ENCODE data around the gene FAM124B. TPM values are rescaled to one million over a fixed set of nuclear protein-coding genes. Genes with fewer than 3 reads are reported as not detected.

FAM124B gene
- total RNA-seq, 1 donor from 2014 or later: 0.25 TPM

DNA sequence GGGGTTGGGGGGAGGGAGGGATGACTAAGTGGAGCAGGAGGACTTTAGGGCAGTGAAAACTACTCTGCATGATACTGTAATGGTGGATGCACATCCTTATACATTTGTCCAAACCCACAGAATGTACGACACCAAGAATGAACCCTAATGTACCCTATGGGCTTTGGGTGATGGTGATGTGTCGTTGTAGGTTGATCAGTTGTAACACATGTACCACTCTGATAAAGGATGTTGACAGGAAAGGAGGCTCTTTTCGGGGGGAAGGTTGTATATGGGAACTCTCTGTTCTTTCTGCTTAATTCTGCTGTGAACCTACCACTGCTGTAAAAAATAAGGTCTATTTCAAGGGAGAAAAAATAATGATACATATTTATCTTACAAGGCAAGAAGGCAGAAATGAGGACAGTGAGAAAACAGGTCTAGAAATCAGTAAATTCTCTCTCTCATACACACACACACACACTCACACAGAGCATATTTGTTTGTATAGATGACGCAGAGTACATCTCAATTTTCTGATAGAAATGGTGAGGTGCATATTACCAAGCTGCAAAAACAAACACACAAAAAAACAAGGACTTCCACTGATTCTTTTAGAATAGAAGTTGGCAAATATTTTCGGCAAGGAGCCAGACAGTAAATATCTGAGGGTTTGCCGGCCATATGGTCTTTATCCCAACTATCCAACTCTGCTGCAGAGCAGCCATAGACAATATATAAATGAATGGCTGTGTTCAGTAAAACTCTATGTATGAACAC lies 20.2 kb downstream of the FAM124B start:
- no peak for DNase-seq (ENCODE audit: low read depth)

DNA sequence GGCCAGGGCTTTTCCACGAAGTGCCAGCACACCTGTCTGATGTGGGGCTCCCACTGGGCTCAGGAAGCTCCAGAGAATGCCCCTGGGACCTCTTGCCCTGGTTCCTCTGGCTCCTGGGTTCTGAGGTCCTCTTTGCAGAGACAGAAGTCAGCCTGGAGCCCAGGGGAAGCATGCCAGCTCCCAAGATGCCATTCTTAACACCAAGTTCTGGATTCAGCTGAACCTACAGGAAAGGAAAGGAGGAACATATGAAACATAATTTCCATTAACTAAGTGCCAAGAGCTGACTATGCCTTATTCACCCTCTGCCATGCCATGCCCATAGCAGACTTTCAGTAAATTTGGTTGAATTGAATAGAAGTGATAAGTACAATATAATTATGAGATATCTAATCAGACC lies 21.9 kb downstream of the FAM124B start:
- DNase-seq (ENCODE audit: low read depth): no peak

DNA sequence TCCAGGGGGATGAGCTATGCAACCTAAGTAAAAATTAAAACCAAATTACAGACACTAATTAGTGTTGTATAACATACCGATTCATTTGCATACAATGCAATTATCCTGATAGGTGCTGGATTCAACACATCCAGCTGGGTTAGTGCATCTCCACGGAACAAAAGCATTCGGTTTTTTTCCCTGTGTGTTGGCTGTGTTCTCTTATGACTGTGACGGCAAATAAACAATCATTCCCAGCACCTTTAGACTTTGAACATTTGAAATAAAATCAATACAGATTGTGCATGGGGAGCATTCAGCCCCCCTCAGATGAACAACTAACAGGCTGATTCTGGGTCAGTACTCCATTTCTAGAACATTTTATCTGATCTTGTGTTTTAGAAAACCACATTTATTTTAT lies 22.7 kb downstream of the FAM124B start:
- no peak for DNase-seq (ENCODE audit: low read depth)

DNA sequence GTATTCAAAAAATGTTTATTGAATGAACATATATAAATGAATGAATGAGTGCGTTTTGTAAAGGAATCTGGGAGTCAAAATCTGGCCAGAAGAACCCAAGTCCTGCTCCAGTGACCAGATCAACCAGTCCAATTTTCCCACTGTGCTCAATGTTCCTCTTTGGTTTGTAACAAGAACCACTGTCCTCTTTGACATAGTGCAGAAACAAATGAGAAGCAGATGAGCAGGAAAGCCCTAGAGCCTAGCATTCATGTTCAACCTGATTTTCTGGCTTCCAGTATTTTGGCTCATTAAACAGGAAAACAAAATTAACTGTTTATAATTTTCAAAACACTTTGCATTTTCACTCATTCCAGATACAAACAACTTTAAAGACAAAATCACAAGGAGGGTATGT lies 23.2 kb downstream of the FAM124B start:
- no peak for DNase-seq (ENCODE audit: low read depth)

DNA sequence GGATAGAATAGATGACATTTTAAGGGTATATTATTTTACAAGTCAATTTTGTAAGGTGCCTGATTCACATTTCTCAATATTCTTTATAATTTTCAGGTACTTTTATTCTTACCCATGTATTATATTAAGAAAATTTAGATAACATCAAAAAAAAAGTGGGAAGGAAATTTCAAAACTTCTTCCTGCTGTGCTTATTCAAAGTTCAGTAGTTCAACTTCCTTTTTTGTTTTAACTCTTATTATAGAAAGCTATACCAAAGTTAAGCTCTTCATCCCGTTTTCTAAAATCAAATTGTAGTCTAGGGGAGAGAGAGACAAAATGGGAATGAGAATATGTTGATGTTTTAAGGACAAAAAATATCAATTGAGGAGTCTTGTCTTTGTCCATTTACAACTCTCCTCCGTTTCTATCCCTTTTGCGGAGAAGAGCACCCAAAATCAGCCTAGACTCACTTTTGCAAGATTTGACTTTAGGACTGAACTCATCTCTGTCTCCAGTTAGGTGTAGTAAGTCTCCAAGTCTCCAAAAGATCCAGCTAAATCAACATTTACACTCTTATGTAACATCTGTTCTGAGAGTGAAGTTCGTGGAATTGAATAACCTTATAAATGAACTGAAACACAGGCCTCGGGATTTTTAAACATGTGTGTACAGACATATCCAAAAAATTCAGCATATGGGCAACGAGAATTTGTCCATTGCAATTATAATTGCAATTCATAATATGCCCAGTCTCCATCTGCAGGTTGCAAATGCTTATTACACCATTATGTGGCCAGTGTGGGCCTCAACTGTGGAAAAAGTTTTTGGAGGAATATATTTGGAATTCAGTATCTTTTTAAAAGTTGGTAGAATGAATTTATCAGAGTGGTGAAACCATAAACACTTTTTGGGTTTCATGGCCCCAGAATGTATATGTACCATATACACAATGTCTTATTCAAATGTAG lies 23.9 kb downstream of the FAM124B start:
- DNase-seq (ENCODE audit: low read depth): no peak

DNA sequence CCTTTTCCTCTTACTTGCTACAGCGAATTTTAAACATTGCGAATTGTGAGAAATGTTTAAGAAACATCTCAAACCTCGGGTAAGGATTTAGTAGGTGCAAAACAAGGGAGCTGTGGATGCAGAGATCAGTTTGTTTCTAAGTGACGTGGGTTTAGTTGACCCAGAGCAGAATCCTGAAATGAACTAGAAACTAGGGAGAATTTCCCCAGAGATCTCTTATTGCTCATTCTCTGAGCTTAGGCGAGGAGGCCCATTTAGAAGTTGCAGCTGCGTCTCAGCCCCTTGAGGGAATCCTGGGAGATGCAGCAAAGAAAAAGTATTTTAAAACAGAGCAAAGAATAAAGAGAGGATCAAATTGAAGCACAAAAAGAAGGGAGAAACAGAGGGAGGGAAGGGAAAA lies 29.3 kb downstream of the FAM124B start:
- no peak for DNase-seq (ENCODE audit: low read depth)

DNA sequence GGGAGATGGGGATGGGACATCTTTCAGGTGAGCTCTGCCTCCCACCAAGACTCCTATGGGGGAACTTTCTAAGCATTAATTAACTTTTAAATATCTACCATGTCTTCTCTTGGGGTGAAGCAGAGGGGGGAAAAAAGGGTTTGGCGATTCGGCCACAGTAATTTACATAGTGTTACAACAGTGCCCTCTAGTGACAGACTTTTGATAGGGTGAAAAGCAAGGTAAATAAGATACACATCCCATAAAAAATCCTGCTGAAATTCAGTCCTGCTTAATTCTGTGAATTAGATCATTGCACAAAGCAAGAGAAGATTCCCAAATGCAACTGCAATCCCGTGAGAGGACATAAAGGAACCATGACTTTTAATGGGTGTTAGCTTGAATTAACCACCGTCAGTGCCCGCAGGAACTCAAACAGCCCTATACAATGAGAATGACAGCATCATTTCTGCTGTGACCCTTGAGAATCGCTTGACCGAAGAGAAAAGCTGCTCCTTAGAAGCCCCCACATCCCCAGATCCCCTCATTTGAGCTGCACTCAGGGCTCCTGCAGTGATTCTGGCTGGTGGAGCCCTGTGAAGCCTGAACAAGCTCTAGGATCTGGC lies 32.8 kb downstream of the FAM124B start:
- peak; percentile 46 for DNase-seq (ENCODE audit: low read depth)

DNA sequence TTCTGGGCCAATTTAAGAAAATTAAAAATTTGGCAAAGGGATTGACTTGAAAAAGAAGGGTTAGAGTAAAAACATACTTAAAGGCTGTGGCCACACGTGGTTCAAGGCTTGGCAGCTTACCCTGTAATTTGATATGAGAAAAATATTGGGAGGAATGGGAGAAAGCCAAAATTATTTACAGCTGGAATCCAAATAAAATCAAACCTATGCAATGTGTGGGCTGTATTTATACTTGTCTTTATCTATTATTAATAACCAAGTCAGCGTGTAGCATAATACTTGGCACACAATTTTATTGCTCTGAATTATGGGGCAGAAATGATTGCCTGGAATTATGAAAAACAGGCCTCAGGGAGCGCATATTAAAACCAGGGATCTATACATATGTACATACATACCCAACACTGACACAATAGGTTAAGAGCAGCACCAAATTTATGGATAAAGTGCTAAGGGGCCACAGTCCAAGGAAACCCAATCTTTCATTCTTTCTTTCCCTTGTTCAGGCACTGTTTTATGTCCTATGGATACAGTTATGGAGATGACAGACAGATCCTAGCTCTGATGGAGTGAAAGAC lies 35.6 kb downstream of the FAM124B start:
- DNase-seq (ENCODE audit: low read depth): no peak

DNA sequence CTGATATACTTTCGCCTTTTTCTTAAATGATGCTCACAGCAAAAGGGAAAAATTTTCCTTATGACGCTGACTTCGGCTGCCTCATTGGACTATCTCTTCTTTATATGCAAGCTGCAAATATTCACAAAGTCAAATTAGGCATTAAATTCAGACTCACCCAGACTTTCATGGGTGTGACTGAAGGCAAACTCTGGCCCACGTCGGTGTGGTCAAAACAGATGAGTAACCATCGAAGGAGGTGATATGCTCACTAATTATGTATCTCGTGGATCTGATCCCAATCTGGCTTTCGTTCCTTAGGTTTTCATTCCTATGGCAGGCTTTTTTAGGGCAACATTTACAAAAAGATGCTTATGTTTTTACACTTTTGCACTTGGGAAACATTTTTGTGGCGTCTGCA lies 36.6 kb downstream of the FAM124B start:
- DNase-seq (ENCODE audit: low read depth): no peak

DNA sequence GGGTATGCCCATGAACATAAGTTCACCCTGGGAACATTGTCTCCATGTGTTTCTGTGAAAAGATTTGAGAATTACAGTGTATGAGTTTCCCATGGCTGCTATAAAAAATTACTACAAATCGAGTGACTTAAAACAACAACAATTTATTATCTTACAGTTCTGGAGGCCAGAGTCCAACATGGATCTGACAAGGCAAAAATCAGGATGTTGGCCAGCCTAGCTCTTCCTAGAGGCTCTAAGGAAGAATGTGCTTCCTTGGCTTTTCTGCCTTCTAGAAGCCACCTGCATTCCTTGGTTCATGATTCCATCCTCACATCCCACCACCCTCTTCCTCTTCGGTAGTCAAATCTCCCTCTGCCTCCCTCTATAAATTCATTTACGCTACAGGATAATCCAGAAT lies 38.6 kb downstream of the FAM124B start:
- DNase-seq (ENCODE audit: low read depth): no peak

DNA sequence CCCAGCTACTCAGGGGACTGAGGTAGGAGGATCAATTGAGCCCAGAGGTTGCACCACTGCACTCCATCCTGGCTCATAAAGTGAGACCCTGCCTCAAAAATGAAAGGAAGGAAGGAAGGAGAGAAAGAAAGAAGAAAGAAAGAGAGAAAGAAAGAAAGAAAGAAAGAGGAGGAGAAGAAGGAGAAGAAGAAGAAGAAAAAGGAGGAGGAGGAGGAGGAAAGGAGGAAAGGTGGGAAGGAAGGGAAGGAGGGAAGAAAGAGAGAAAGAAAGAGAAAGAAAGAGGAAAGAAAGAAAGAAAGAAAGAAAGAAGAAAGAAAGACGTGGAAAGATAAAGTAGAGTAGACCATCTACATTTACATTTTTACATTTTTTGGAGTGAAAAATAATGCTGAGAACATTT lies 39.8 kb downstream of the FAM124B start:
- DNase-seq (ENCODE audit: low read depth): no peak

DNA sequence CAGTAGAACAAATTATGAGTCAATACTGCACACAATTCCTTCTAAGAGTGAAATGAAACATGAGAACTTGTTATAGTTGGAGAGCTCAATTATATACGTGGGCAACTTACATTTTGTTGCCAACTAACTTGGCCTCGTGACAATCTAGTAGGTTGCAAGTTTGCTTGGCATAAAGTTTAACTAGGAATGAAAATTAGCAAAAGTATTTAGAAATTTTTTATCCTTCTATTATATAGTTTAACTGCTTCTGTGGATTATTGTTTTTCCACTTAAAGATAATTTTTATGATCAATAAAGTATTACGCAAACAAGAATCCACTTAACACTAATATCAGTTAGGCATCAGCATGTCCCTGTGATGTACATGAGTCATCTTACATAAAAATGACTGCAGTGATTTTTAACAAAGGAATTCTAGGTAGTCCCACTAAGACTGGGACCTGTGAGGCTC lies 41.1 kb downstream of the FAM124B start:
- peak; percentile 57 for DNase-seq (ENCODE audit: low read depth)

DNA sequence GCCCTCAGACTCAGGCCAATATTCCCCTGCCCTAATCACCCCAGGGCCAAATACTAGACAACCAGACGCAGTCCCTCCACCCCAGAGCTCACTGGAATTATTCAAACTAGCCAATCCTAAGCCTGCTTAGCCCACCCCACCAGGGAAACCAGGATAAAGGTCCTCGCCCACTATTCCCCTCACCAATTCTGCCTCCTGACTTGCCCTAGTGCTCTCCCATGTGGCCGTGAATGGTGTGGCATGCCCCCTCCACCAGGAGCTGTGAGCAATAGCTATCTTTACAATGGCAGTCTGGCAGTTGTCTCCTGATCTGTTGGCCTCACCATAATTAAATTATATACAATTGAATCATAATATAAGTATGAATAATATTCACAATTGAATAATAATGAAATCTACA lies 42.3 kb downstream of the FAM124B start:
- no peak for DNase-seq (ENCODE audit: low read depth)

DNA sequence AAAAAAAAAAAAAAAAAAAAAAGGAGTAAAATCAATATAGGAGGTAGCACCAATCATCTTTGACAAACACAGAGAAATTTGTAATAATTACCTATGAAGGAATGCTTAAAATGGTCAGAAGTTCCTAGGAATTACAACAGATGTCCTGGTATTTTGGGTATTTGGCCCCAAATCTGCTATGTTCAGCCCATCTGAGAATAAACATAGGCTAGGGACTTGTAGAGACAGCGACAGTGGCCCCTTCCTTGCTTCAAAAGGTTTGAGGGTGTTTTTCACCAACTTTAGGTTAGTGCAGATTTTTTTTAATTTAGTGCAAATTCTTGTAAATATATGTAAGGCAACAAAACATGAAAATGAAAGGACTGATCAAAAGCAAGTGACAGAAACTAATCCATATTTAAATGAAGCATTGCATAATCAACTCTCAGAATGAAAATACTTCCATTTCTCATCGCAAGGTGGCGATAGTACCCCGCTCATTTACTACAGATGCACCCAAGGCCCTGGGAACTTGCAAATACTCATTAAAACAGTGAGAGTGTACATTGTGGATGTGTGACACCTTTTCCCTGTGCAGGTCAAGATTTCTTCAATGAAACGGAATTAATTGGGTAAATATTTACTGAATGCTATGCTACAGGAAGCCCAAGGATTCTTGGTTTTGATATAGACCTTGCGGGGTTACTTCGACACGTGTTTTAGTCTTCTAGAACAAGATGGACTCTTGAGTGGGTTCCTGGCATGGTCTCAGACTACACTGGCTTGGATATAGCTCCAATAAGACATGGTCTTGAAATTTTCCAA lies 44.6 kb downstream of the FAM124B start:
- peak; percentile 67 for DNase-seq (ENCODE audit: low read depth)

DNA sequence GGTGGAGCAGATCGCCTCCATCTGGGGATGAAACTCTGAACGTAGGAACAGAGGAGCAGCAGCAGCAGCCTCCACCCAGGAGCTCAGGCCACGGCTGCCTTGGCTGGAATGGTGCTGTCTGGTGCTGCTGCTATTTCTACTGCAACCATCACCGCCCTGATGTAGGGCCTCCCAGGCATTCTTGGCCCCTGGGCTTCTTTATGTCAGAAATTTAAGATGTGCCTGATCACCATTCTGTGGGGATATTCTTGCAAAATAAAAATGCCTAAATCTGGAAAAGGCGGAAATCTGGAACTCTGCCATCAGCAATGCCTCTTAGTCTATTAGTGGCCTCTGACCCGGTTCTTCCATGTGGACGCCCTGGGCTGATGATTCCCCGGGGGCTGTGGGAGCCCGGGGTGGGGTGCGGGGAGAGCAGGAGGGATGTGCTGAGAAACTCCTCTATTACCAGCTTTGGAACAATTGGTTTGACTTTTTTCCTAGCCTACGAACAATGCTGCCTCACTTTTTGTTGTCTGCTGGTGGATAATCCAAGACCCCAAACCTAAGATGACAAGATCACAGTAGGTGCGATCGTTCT lies 47.2 kb downstream of the FAM124B start:
- DNase-seq (ENCODE audit: low read depth): no peak

DNA sequence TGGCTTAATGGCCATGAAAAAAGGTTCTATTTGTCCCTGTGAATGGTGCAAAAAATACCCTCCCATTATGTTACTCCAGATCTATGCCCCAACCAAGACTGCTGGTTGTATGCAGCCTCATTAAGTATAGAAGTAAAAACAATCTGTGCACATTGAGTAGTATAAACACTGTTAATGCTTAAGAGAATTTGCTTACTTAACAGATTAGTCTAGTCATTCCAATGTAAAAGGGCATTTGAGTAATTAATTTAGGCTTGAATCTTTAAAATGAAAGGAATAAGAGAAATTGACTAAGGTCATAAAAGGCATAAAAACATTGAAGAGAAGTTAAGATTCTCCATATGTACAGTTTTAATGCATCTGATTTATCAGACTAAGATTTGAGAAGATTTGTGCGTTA lies 51.2 kb downstream of the FAM124B start:
- DNase-seq (ENCODE audit: low read depth): no peak

DNA sequence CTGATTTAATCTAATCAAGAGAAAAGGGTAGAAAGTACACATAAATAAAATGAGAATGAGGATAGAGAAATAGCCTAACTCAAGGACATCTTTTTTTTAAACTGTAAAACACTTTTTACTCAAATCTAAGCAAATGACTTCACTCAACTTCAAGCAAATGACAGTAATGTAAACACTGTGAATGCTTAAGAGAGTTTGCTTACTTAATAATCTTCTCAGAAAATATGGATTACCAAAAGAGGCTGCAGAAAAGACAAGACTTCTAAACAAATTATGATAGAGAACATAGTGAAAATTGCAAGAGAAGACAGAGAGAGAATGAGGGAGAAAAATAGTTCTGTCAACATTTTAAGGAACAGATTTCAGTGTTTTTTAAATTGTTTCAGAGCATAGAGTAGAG lies 52.5 kb downstream of the FAM124B start:
- DNase-seq (ENCODE audit: low read depth): no peak

DNA sequence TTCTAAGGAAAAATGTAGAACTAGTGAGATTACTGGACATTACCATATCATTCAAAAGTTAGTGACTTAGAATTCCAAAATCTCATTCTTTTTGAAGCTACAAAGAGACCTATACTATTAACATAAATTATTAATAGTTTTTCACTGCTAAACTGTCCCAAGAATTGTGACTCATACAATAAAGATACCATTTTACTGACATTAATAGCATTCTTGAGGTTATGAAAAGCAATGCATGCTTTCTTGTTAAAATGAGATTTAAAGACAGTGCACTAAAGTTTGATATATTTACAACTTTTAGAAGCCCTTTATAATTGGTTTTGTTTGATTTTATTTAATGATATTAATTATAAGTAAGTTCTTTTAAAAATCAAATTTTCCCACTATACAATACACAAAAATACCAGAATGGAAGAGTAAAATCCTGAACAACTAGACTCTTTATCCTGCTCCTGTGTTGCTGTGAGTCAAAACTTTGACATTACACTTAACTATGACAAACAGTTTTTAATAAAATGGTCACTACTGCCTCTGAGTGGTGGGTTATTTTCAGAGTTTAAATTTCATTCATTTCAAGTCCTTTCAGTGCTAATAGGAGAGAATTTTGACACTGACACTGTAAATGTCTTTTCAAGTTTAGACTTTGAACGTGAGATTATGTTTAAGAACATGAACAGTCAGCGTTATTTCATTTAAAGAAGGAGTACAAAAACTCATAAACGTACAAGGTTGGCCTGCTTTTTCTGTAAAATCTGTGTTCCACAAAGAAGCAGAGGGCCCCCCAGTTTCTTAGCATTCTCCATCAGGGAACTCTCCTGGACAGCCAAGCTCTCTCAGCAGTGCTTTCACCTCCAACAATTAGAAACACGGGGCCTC lies 54.5 kb downstream of the FAM124B start:
- DNase-seq (ENCODE audit: low read depth): peak; percentile 11

DNA sequence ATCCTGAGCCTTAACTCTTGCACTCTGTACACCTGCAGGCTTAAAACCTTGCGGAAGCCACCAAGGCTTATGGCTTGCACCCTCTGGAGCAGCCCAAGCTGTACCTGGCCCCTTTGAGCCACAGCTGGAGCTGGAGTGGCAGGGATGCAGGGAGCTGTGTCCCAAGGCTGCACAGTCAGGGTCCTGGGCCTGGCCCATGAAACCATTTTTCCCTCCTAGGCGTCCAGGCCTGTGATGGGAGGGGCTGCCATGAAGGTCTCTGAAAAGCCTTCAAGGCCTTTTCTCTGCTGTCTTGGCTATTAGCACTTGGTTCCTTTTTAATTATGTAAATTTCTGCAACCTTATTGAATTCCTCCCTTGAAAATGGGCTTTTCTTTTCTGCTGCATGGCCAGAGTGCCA lies 56.4 kb downstream of the FAM124B start:
- DNase-seq (ENCODE audit: low read depth): no peak

DNA sequence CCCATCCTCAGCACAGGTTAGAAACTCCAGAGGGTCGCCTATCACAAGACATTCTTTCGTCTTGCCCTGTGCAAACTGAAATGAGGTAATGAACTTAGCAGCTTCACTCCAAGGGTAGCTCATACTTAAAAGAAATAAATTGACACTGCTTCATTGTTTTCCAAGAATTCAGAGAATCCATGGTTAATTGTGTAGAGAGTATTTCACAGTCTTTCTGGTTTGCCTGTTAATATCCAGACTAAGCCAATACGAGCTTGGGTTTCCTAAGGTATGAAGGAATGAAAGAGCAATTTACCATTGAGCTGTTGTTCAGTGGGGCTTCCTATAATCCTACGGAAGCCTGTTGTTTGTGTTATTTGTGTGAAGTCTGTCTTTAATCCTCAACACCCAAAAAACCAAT lies 58.7 kb downstream of the FAM124B start:
- DNase-seq (ENCODE audit: low read depth): peak; percentile 36

Measured in renal cortical epithelial cell (primary cell).